Spleen (tissue), 7 donors: ENCODE data around the gene TMA16.

Source experiments
- CTCF ChIP-seq, 11 experiments: fragments of 200-600 bp in 7 of 11; fragments of 450-650 bp in 4 of 11; sonication (generic) in 4 of 11; IDR thresholded peaks in 8 of 11; conservative IDR thresholded peaks in 3 of 11; 1 replicate in 7 of 11; 2 replicates in 4 of 11; pipeline versions ENCODE4 v1.4.0 to v1.8.0; 2016 to 2021; ENCODE audit warnings: antibody characterized with exemption in 11 of 11, inconsistent platforms in 4 of 11, mild to moderate bottlenecking in 1 of 11
- POLR2A ChIP-seq, 3 donors: fragments of 450-650 bp; IDR thresholded peaks; one replicate each; pipeline ENCODE4 v1.5.1; 2017; ENCODE audit warnings: antibody characterized with exemption in 3 of 3, mild to moderate bottlenecking in 1 of 3
- donor health status: DM: no; HTN: no; CAD: no; lungs with moderate emphysema.
- donor health status: DM: no; HTN: no; CAD: no.
- donor health status: DM: no; HTN: no; CAD: no.

- no peak for TF ChIP-seq POLR2A (IDR thresholded peaks at IDR 0.05)
- no peak for TF ChIP-seq CTCF (IDR thresholded peaks at IDR 0.05 in 8 of 11, conservative IDR thresholded peaks at IDR 0.05 in 3 of 11)
Observed at GRCh38 chr4:163568843-163569242, 74.4 kb downstream of the TMA16 start.
